GM11168 (cell line): ENCODE measurements around the gene RNF150.
"Not testable (repeated sequence)": the region's sequence is repeated elsewhere in the genome, so short reads cannot be mapped to it uniquely, and the experiment has no call there.

Source experiments
- in situ Hi-C: fragments of 300-500 bp; cut with MboI; formaldehyde crosslinking; loops from one replicate; pipeline ENCODE4 v1.12.0; 2022; ENCODE audit warnings: low sequenced_read_pairs; ENCODE audit not compliant: unreplicated experiment

Gene RNF150

GRCh38 chr4:141080668-141081067 lies 52.6 kb downstream of the RNF150 start:
- in situ Hi-C loops = no loop called here

GRCh38 chr4:141079393-141079930 lies 53.8 kb downstream of the RNF150 start:
- in situ Hi-C loops = no loop called here

GRCh38 chr4:141078871-141079270 lies 54.4 kb downstream of the RNF150 start:
- in situ Hi-C loops = no loop called here

- in situ Hi-C loops = no loop called here
Observed at GRCh38 chr4:141077611-141078225, 55.6 kb downstream of the RNF150 start.

GRCh38 chr4:141075553-141075952 lies 57.7 kb downstream of the RNF150 start:
- in situ Hi-C loops = no loop called here

GRCh38 chr4:141074098-141074878 lies 59.0 kb downstream of the RNF150 start:
- in situ Hi-C loops = no loop called here

- in situ Hi-C loops = no loop called here
Observed at GRCh38 chr4:141066690-141067089, 66.6 kb downstream of the RNF150 start.

- in situ Hi-C loops = no loop called here
Observed at GRCh38 chr4:141065872-141066271, 67.4 kb downstream of the RNF150 start.

GRCh38 chr4:141062651-141063050 lies 70.6 kb downstream of the RNF150 start:
- in situ Hi-C loops = no loop called here

GRCh38 chr4:141058591-141059512 lies 74.4 kb downstream of the RNF150 start:
- in situ Hi-C loops = no loop called here

GRCh38 chr4:141057582-141057981 lies 75.7 kb downstream of the RNF150 start:
- in situ Hi-C loops = no loop called here

- in situ Hi-C loops = no loop called here
Observed at GRCh38 chr4:141056473-141056872, 76.8 kb downstream of the RNF150 start.

GRCh38 chr4:141054446-141054845 lies 78.8 kb downstream of the RNF150 start:
- in situ Hi-C loops = no loop called here

GRCh38 chr4:141050999-141051398 lies 82.3 kb downstream of the RNF150 start:
- in situ Hi-C loops = not testable (repeated sequence)

GRCh38 chr4:141047228-141047884 lies 85.9 kb downstream of the RNF150 start:
- in situ Hi-C loops = no loop called here

- in situ Hi-C loops = no loop called here
Observed at GRCh38 chr4:141046255-141046654, 87.0 kb downstream of the RNF150 start.

- in situ Hi-C loops = no loop called here
Observed at GRCh38 chr4:141045848-141046247, 87.4 kb downstream of the RNF150 start.

- in situ Hi-C loops = no loop called here
Observed at GRCh38 chr4:141041021-141041476, 92.2 kb downstream of the RNF150 start.

GRCh38 chr4:141039156-141039555 lies 94.1 kb downstream of the RNF150 start:
- in situ Hi-C loops = no loop called here

GRCh38 chr4:141038428-141038827 lies 94.8 kb downstream of the RNF150 start:
- in situ Hi-C loops = no loop called here
